Measurements from ENCODE around the gene ZNF678.

Gene ZNF678

GRCh38 chr1:227521782-227522181 is 41.6 kb upstream of the ZNF678 start:
- ATAC-seq = no peak
- TF ChIP-seq ZNF70 (CRISPR knock-in tag; IDR thresholded peaks at IDR 0.05) = no peak
- TF ChIP-seq ZNF565 (CRISPR knock-in tag; conservative IDR thresholded peaks at IDR 0.05; ENCODE audit: low read depth) = no peak
- TF ChIP-seq ZFP3 (CRISPR knock-in tag; IDR thresholded peaks at IDR 0.05) = no peak

DNA sequence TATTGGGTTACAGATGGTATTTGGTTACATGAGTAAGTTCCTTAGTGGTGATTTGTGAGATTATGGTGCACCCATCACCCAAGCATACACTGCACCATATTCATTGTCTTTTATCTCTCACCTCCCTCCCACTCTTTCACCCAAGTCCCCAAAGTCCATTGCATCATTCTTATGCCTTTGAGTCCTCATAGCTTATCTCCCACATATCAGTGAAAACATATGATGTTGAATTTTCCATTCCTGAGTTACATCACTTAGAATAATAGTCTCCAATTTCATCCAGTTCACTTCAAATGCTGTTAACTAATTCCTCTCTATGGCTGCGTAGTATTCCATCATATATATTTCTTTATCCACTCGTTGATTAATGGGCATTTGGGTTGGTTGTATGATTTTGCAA is 36.8 kb upstream of the ZNF678 start:
- TF ChIP-seq ARNTL (CRISPR knock-in tag; IDR thresholded peaks at IDR 0.05; ENCODE audit: borderline replicate concordance, low read depth) = no peak
- no peak for TF ChIP-seq PPARA (CRISPR knock-in tag; IDR thresholded peaks at IDR 0.05; ENCODE audit: borderline replicate concordance)
- TF ChIP-seq ZNF70 (CRISPR knock-in tag; IDR thresholded peaks at IDR 0.05) = no peak
- no peak for TF ChIP-seq BACH2 (CRISPR knock-in tag; IDR thresholded peaks at IDR 0.05; ENCODE audit: borderline replicate concordance)
- TF ChIP-seq ZNF565 (CRISPR knock-in tag; conservative IDR thresholded peaks at IDR 0.05; ENCODE audit: low read depth) = no peak
- TF ChIP-seq TCF4 (CRISPR knock-in tag; IDR thresholded peaks at IDR 0.05; ENCODE audit: borderline replicate concordance) = no peak
- TF ChIP-seq ZFP3 (CRISPR knock-in tag; IDR thresholded peaks at IDR 0.05) = no peak
- no peak for TF ChIP-seq ZNF8 (CRISPR knock-in tag; IDR thresholded peaks at IDR 0.05)
- TF ChIP-seq SNAI2 (CRISPR knock-in tag; IDR thresholded peaks at IDR 0.05) = no peak
- no peak for TF ChIP-seq OSR1 (CRISPR knock-in tag; IDR thresholded peaks at IDR 0.05)
- TF ChIP-seq GLIS3 (CRISPR knock-in tag; IDR thresholded peaks at IDR 0.05) = no peak
- TF ChIP-seq TSHZ2 (CRISPR knock-in tag; IDR thresholded peaks at IDR 0.05) = no peak
- TF ChIP-seq ZC3H10 (CRISPR knock-in tag; IDR thresholded peaks at IDR 0.05) = no peak
- no peak for TF ChIP-seq ISL1 (CRISPR knock-in tag; IDR thresholded peaks at IDR 0.05)
- no peak for TF ChIP-seq TOX (CRISPR knock-in tag; IDR thresholded peaks at IDR 0.05; ENCODE audit: borderline replicate concordance)
- TF ChIP-seq, protein P1, sequence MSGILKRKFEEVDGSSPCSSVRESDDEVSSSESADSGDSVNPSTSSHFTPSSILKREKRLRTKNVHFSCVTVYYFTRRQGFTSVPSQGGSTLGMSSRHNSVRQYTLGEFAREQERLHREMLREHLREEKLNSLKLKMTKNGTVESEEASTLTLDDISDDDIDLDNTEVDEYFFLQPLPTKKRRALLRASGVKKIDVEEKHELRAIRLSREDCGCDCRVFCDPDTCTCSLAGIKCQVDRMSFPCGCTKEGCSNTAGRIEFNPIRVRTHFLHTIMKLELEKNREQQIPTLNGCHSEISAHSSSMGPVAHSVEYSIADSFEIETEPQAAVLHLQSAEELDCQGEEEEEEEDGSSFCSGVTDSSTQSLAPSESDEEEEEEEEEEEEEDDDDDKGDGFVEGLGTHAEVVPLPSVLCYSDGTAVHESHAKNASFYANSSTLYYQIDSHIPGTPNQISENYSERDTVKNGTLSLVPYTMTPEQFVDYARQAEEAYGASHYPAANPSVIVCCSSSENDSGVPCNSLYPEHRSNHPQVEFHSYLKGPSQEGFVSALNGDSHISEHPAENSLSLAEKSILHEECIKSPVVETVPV (CRISPR knock-in tag; IDR thresholded peaks at IDR 0.05) = no peak
- TF ChIP-seq, protein P2, sequence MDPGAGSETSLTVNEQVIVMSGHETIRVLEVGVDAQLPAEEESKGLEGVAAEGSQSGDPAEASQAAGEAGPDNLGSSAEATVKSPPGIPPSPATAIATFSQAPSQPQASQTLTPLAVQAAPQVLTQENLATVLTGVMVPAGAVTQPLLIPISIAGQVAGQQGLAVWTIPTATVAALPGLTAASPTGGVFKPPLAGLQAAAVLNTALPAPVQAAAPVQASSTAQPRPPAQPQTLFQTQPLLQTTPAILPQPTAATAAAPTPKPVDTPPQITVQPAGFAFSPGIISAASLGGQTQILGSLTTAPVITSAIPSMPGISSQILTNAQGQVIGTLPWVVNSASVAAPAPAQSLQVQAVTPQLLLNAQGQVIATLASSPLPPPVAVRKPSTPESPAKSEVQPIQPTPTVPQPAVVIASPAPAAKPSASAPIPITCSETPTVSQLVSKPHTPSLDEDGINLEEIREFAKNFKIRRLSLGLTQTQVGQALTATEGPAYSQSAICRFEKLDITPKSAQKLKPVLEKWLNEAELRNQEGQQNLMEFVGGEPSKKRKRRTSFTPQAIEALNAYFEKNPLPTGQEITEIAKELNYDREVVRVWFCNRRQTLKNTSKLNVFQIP (CRISPR knock-in tag; IDR thresholded peaks at IDR 0.05; ENCODE audit: borderline replicate concordance, low read depth) = no peak
- no peak for TF ChIP-seq CSDC2 (CRISPR knock-in tag; IDR thresholded peaks at IDR 0.05)
- no peak for TF ChIP-seq ESRRG (CRISPR knock-in tag; IDR thresholded peaks at IDR 0.05)
- TF ChIP-seq RARB (CRISPR knock-in tag; IDR thresholded peaks at IDR 0.05) = no peak
- ATAC-seq = no peak

DNA sequence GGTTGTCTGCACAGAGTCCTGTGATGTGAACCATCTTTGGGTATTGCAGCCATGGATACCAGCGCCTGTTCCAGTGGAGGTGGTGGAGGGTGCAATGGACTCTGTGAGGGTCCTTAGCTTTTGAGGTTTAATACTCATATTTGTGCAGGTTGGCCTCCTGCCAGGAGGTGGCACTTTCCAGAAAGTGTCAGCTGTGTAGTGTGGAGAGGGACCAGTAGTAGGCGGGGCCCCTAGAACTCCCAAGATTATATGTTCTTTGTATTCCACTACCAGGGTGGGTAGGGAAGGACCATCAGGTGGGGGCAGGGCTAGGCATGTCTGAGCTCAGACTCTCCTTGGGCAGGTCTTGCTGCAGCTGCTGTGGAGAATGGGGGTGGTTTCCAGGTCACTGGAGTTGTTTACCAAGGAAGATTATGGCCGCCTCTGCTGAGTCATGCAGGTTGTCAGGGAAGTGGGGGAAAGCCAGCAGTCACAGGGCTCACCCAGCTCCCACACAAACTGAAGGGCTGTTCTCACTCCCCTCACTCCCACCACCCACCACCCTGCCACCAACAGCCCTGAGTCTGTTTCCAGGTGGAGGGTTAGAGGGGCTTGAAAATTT is 31.2 kb upstream of the ZNF678 start:
- ATAC-seq = no peak
- TF ChIP-seq RARB (CRISPR knock-in tag; IDR thresholded peaks at IDR 0.05) (no peak), ISL1 (CRISPR knock-in tag; IDR thresholded peaks at IDR 0.05) (no peak), TSHZ2 (CRISPR knock-in tag; IDR thresholded peaks at IDR 0.05) (no peak), ZFP3 (CRISPR knock-in tag; IDR thresholded peaks at IDR 0.05) (no peak), ZNF8 (CRISPR knock-in tag; IDR thresholded peaks at IDR 0.05) (no peak), TCF4 (CRISPR knock-in tag; IDR thresholded peaks at IDR 0.05; ENCODE audit: borderline replicate concordance) (no peak), ZC3H10 (CRISPR knock-in tag; IDR thresholded peaks at IDR 0.05) (no peak), BACH2 (CRISPR knock-in tag; IDR thresholded peaks at IDR 0.05; ENCODE audit: borderline replicate concordance) (no peak)
